ENCODE data around the gene KIAA1328. TPM values are rescaled to one million over a fixed set of nuclear protein-coding genes. Genes with fewer than 3 reads are reported as not detected.

Gene KIAA1328
- total RNA-seq, 4 donors from 2014 or later: 23.4 to 53.3 (median 26.8) TPM

DNA sequence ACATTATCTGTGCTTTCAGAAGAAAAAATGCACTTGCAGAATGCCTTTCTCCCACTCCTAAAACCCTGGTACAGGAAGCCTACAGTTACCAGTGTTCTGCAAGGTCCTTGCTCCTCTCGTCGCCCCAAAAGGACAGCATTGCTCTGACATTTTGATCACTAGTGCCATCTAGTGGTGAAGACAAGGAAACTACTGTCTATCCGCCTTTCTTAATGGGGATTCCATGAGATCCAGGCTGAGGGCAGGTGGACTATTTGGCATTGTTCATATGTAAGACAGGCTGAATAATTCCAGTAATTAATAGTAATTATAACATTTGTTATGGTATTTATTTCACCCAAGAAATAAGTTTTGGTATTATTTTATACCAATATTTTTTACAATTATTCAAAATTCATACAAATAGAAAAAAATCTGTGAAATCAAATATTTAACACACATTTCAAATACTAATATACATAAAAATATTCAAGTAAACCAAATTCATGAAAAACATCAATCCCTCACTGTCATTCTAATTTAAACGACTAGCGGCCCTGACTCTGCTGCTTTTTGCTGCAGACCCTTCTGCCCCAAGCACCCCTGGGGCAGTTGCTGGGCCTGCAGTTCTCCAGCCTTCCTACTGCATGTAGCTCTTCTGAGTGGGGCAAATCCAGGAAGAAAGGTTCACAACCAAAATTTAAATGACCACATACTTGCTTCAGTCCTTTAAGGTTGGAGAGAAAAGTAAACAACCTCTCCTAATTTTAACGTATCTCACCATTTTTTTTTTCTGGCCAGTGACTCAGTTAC lies 19.1 kb upstream of the KIAA1328 start:
- TF ChIP-seq EP300 (IDR thresholded peaks at IDR 0.05): no peak
- TF ChIP-seq, protein P1, sequence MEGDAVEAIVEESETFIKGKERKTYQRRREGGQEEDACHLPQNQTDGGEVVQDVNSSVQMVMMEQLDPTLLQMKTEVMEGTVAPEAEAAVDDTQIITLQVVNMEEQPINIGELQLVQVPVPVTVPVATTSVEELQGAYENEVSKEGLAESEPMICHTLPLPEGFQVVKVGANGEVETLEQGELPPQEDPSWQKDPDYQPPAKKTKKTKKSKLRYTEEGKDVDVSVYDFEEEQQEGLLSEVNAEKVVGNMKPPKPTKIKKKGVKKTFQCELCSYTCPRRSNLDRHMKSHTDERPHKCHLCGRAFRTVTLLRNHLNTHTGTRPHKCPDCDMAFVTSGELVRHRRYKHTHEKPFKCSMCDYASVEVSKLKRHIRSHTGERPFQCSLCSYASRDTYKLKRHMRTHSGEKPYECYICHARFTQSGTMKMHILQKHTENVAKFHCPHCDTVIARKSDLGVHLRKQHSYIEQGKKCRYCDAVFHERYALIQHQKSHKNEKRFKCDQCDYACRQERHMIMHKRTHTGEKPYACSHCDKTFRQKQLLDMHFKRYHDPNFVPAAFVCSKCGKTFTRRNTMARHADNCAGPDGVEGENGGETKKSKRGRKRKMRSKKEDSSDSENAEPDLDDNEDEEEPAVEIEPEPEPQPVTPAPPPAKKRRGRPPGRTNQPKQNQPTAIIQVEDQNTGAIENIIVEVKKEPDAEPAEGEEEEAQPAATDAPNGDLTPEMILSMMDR (IDR thresholded peaks at IDR 0.05): peak; percentile 64 to 76 (median 73)
- no peak overlapping the region for H3K27ac ChIP-seq
- H3K27me3 ChIP-seq: no peaks in the 10 kb centered on the region
- DNase-seq (ENCODE audit: low spot score in 2 of 2): no peak
- H3K4me3 ChIP-seq: no peak overlapping the region
- H3K36me3 ChIP-seq: peaks cover 0 to 37% (median 0%) of the 10 kb centered on the region in 3 donors
- H3K4me1 ChIP-seq: peaks cover 0 to 26% (median 0%) of the 10 kb centered on the region in 4 donors
- H3K9me3 ChIP-seq: no peaks in the 10 kb centered on the region
- WGBS, 2 donors: 41 to 42% methylated on average over 6 of the region's 6 CpGs

DNA sequence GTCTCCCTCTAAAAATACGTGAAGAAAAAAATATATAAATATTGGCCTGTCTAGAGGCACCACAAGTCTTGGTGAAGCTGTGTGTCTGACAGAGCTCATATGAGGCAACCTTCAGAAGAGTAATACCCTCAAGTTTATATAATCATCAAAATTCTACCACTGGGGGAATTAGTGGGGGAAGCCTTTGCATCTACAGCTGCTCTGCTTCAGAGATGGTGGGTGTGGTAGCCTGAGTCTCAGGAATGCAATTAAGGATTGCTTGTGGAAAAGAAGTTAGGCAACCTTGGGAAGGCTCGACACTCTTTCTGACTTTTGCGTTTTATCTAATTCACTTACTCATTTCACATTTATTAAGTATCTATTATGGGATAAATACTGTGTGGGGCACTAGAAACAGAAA lies 17.5 kb upstream of the KIAA1328 start:
- H3K9me3 ChIP-seq: no peaks in the 10 kb centered on the region
- peaks cover 0 to 26% (median 0%) of the 10 kb centered on the region in 4 donors for H3K4me1 ChIP-seq
- H3K4me3 ChIP-seq: no peak overlapping the region
- TF ChIP-seq POLR2A (IDR thresholded peaks at IDR 0.05) (no peak), EP300 (IDR thresholded peaks at IDR 0.05) (no peak)
- TF ChIP-seq, protein P1 (IDR thresholded peaks at IDR 0.05): no peak
- DNase-seq (ENCODE audit: low spot score in 2 of 2): no peak
- H3K27ac ChIP-seq: peak overlapping the region in 2 of 4 donors; percentile 18 to 26
- H3K36me3 ChIP-seq: peaks cover 0 to 32% (median 0%) of the 10 kb centered on the region in 3 donors
- WGBS, 2 donors: 74 to 85% methylated on average over 3 of the region's 3 CpGs
- H3K27me3 ChIP-seq: no peaks in the 10 kb centered on the region

DNA sequence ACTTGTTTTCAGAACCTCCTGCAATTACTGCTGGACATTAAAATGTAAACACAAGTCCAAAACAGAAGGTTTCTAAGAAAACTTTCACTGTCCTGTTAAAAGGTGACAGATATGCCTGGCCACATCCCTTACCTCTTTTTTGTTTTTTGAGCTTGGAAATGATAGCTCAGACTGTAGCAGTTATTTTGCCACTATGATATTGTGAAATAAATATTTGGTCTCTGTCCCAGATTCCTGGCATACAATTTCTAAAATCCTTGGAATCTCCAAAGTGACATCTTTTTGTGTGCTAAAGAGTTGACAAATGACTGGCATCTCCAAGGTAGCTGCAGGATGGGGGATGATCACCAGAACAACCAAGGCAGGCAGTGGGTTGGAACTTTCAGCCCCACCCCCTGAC lies 17.0 kb upstream of the KIAA1328 start:
- DNase-seq (ENCODE audit: low spot score in 2 of 2): no peak
- no peaks in the 10 kb centered on the region for H3K9me3 ChIP-seq
- no peak overlapping the region for H3K4me3 ChIP-seq
- peaks cover 0 to 26% (median 0%) of the 10 kb centered on the region in 4 donors for H3K4me1 ChIP-seq
- H3K27ac ChIP-seq: peak overlapping the region in 3 of 4 donors; percentile 18 to 26 (median 22)
- TF ChIP-seq, protein P1 (IDR thresholded peaks at IDR 0.05): no peak
- TF ChIP-seq EP300 (IDR thresholded peaks at IDR 0.05) (no peak), POLR2A (IDR thresholded peaks at IDR 0.05) (no peak)
- peaks cover 0 to 34% (median 0%) of the 10 kb centered on the region in 3 donors for H3K36me3 ChIP-seq
- no peaks in the 10 kb centered on the region for H3K27me3 ChIP-seq

DNA sequence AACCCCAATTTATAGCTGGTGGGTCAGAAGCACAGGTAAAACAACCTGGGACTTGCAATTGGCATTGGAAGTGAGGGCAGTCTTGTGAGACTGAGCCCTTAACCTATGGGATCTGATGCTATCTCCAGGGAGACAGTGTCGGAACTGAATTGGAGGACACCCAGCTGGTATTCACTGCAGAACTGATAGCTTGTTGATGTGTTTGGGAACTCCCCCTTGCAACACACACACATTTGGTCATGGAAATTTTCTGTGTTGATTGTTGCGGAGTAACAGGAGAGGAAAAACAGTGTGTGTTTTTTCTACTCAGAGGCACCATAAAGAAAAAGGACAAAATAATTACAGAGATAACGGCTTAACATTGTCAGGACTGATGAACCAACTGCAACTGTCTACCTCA lies 16.2 kb upstream of the KIAA1328 start:
- Histone ChIP-seq H3K27me3 (no peaks in the 10 kb centered on the region), H3K36me3 (peaks cover 0 to 34% (median 0%) of the 10 kb centered on the region in 3 donors), H3K9me3 (no peaks in the 10 kb centered on the region), H3K4me1 (peaks cover 0 to 26% (median 0%) of the 10 kb centered on the region in 4 donors), H3K4me3 (no peak overlapping the region), H3K27ac (peak overlapping the region in 2 of 4 donors; percentile 18 to 26)
- DNase-seq (ENCODE audit: low spot score in 2 of 2): no peak
- TF ChIP-seq POLR2A (IDR thresholded peaks at IDR 0.05): no peak
- TF ChIP-seq EP300 (IDR thresholded peaks at IDR 0.05): no peak
- TF ChIP-seq, protein P1 (IDR thresholded peaks at IDR 0.05): no peak
- 79 to 81% methylated on average over 3 of the region's 3 CpGs for WGBS, 2 donors

DNA sequence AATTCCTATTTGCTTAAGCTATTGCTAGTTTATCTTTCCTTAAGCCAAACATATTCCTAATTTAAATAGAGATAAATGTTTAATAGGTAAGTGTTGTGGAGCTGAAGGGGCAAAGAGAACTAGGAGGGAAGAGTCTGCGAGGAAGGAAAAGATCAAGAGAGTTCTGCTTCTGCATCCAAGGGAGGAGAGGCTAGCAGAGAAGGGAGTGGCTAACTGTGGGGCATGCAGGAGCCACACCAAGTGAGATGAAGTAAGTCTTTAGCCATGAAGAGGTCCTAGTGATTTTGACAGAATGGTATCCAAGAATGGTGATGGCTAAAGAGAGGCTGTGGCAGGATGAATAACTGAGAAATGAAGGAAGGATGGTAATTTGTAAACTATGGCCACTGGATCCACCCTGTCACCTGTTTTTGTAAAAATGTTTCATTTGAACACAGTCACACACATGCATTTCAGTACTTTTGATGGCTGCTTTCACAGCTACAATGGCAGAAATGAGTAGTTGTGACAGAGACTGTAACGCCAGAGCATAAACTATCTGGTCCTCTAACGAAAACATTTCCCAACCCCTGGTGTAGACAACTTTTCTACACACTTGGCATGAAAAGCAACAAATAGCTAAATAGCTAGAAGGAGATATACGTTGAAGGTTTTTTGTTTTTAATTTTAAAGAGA lies 15.7 kb upstream of the KIAA1328 start:
- H3K4me3 ChIP-seq: no peak overlapping the region
- H3K27ac ChIP-seq: peak overlapping the region in 1 of 4 donors; percentile 18
- no peaks in the 10 kb centered on the region for H3K27me3 ChIP-seq
- no peak for DNase-seq (ENCODE audit: low spot score in 2 of 2)
- TF ChIP-seq EP300 (IDR thresholded peaks at IDR 0.05) (no peak), POLR2A (IDR thresholded peaks at IDR 0.05) (no peak)
- TF ChIP-seq, protein P1 (IDR thresholded peaks at IDR 0.05): no peak
- WGBS, 2 donors: 86 to 87% methylated on average over 4 of the region's 4 CpGs
- H3K4me1 ChIP-seq: peaks cover 0 to 26% (median 0%) of the 10 kb centered on the region in 4 donors
- H3K36me3 ChIP-seq: peaks cover 0 to 35% (median 0%) of the 10 kb centered on the region in 3 donors
- H3K9me3 ChIP-seq: no peaks in the 10 kb centered on the region

All from tibial nerve (tissue), 4 donors.